HG03460 (cell line): ENCODE measurements around the gene COG4.

Source experiments
- ATAC-seq: cut with Tn5 transposase; IDR thresholded peaks from one replicate; pipeline ENCODE4 v1.9.1; 2021; ENCODE audit not compliant: unreplicated experiment

Gene COG4

GRCh38 chr16:70480127-70481105 is 42.9 kb downstream of the COG4 start:
- no peak for ATAC-seq

- ATAC-seq: no peak
Measured at GRCh38 chr16:70478912-70479341, 44.4 kb downstream of the COG4 start.

GRCh38 chr16:70478169-70478568 is 45.2 kb downstream of the COG4 start:
- no peak for ATAC-seq

- ATAC-seq: peak; percentile 88
Measured at GRCh38 chr16:70476272-70477020, 46.9 kb downstream of the COG4 start.

- ATAC-seq: no peak
Measured at GRCh38 chr16:70475054-70475871, 48.1 kb downstream of the COG4 start.

GRCh38 chr16:70474320-70475053 is 48.9 kb downstream of the COG4 start:
- ATAC-seq: no peak

GRCh38 chr16:70473446-70474319 is 49.7 kb downstream of the COG4 start:
- no peak for ATAC-seq

GRCh38 chr16:70472786-70473433 is 50.4 kb downstream of the COG4 start:
- no peak for ATAC-seq

GRCh38 chr16:70470927-70471341 is 52.4 kb downstream of the COG4 start:
- ATAC-seq: no peak

GRCh38 chr16:70470141-70470926 is 53.0 kb downstream of the COG4 start:
- no peak for ATAC-seq

GRCh38 chr16:70468776-70469525 is 54.4 kb downstream of the COG4 start:
- ATAC-seq: no peak

GRCh38 chr16:70467608-70468007 is 55.7 kb downstream of the COG4 start:
- no peak for ATAC-seq

- no peak for ATAC-seq
Measured at GRCh38 chr16:70467113-70467512, 56.2 kb downstream of the COG4 start.

- ATAC-seq: no peak
Measured at GRCh38 chr16:70466805-70467076, 56.6 kb downstream of the COG4 start.

- ATAC-seq: no peak
Measured at GRCh38 chr16:70465999-70466804, 57.2 kb downstream of the COG4 start.

- ATAC-seq: no peak
Measured at GRCh38 chr16:70463235-70463634, 60.1 kb downstream of the COG4 start.

- ATAC-seq: no peak
Measured at GRCh38 chr16:70460737-70461261, 62.6 kb downstream of the COG4 start.
